A673 (cell line): Measurements from ENCODE around the gene GARNL3. TPM values are rescaled to one million over a fixed set of nuclear protein-coding genes. Genes with fewer than 3 reads are reported as not detected.

Experiments
- BruUV-seq: library from RNA; stranded (reverse); fragments of 400-500 nt; replicated peaks from 2 replicates; lab custom pipeline; 2021; lab: Mats Ljungman, UMichigan
- CTCF ChIA-PET: fragments of 300-600 bp; sonication (Branson Sonifier 250); formaldehyde crosslinking; loops from one replicate; lab custom pipeline; 2022; ENCODE audit warnings: antibody characterized with exemption; lab: Charles Lee
- POLR2A ChIA-PET: fragments of 300-600 bp; sonication (Branson Sonifier 250); formaldehyde crosslinking; loops from one replicate; lab custom pipeline; 2022; ENCODE audit warnings: antibody characterized with exemption; ENCODE audit not compliant: low non-redundant PET; lab: Charles Lee
- DNase-seq: peaks from one replicate; pipeline ENCODE4 v3.0.0-alpha.2; 2015; ENCODE audit warnings: low spot score
- H3K27ac ChIP-seq: fragments of 200-600 bp; sonication (generic); 2 replicates; pipeline ENCODE4 v1.5.1; 2016; ENCODE audit warnings: mixed run types, low read depth, mild to moderate bottlenecking, mixed read lengths, antibody characterized with exemption, low read length; ENCODE audit not compliant: poor library complexity, severe bottlenecking
- H3K27me3 ChIP-seq: fragments of 200-600 bp; sonication (generic); replicated peaks from 2 replicates; pipeline ENCODE4 v1.6.1; 2017; ENCODE audit warnings: mixed run types, low read depth, mild to moderate bottlenecking, mixed read lengths, antibody characterized with exemption, low read length; ENCODE audit not compliant: insufficient read depth, poor library complexity
- H3K36me3 ChIP-seq: fragments of 200-600 bp; sonication (generic); 2 replicates; pipeline ENCODE4 v1.6.1; 2016; ENCODE audit warnings: mixed run types, mild to moderate bottlenecking, mixed read lengths, antibody characterized with exemption, low read length; ENCODE audit not compliant: insufficient read depth, poor library complexity, severe bottlenecking
- H3K4me1 ChIP-seq: fragments of 200-600 bp; sonication (generic); 2 replicates; pipeline ENCODE4 v1.6.1; 2017; ENCODE audit warnings: mixed run types, mild to moderate bottlenecking, mixed read lengths, antibody characterized with exemption, low read length; ENCODE audit not compliant: insufficient read depth, poor library complexity, severe bottlenecking
- H3K4me3 ChIP-seq: fragments of 200-600 bp; sonication (generic); 2 replicates; pipeline ENCODE4 v1.5.1; 2016; ENCODE audit warnings: low read depth, mixed run types, mild to moderate bottlenecking, mixed read lengths, low read length; ENCODE audit not compliant: poor library complexity, severe bottlenecking
- H3K9me3 ChIP-seq: fragments of 200-600 bp; sonication (generic); 2 replicates; pipeline ENCODE4 v1.6.1; 2016; ENCODE audit warnings: mixed run types, low read depth, mild to moderate bottlenecking, mixed read lengths, antibody characterized with exemption, low read length; ENCODE audit not compliant: poor library complexity, severe bottlenecking
- CTCF ChIP-seq: fragments of 300-800, 200-600 bp; sonication (generic); conservative IDR thresholded peaks from 2 replicates; pipeline ENCODE4 v1.5.1; 2017; ENCODE audit warnings: low read depth, mild to moderate bottlenecking, antibody characterized with exemption, low read length, moderate library complexity, mixed read lengths
- EZH2 ChIP-seq: fragments of 200-600 bp; sonication (generic); IDR thresholded peaks from 2 replicates; pipeline ENCODE4 v1.6.1; 2017; ENCODE audit warnings: borderline replicate concordance, low read depth, mild to moderate bottlenecking, mixed read lengths, antibody characterized with exemption, low read length; ENCODE audit not compliant: poor library complexity, severe bottlenecking
- intact Hi-C: fragments of 100-400 bp; cut with micrococcal nuclease; formaldehyde crosslinking; loops from one replicate; pipeline ENCODE4 v1.10.0; 2022; ENCODE audit not compliant: unreplicated experiment
- total RNA-seq: library from RNA; stranded (reverse); gene quantifications from 2 replicates; pipeline ENCODE4 v1.2.3, GENCODE V29; 2021

The GARNL3 gene
- total RNA-seq, 1 experiment from 2014 or later = 7.8 TPM

GRCh38 chr9:127263237-127263636, 1.3 kb upstream of the GARNL3 start:
- ChIA-PET POLR2A (interaction anchor here (0.7 kb wide), 1 partner anchor 23 kb away, joined by 3 read pairs; no protein-coding TSS in a partner anchor), CTCF (no interaction called here)
- Histone ChIP-seq H3K9me3 (no peaks in the 10 kb centered on the region), H3K27ac (no peak overlapping the region), H3K27me3 (no peaks in the 10 kb centered on the region), H3K4me3 (no peak overlapping the region), H3K4me1 (peaks cover 19% of the 10 kb centered on the region), H3K36me3 (no peaks in the 10 kb centered on the region)
- no TSS peak for BruUV-seq
- no peak for DNase-seq
- no peak for TF ChIP-seq CTCF
- TF ChIP-seq EZH2 = no peak
- intact Hi-C loops = no loop called here

GRCh38 chr9:127263664-127264063, 910 bp upstream of the GARNL3 start:
- intact Hi-C loops = no loop called here
- POLR2A ChIA-PET = interaction anchor here (0.7 kb wide), 1 partner anchor 22 kb away, joined by 3 read pairs; no protein-coding TSS in a partner anchor
- no peaks in the 10 kb centered on the region for H3K27me3 ChIP-seq
- no peaks in the 10 kb centered on the region for H3K9me3 ChIP-seq
- no peak overlapping the region for H3K27ac ChIP-seq
- no peaks in the 10 kb centered on the region for H3K36me3 ChIP-seq
- H3K4me1 ChIP-seq = peaks cover 19% of the 10 kb centered on the region
- BruUV-seq = no TSS peak
- CTCF ChIA-PET = no interaction called here
- H3K4me3 ChIP-seq = no peak overlapping the region
- DNase-seq = peak; percentile 39
- TF ChIP-seq CTCF = no peak
- no peak for TF ChIP-seq EZH2

GRCh38 chr9:127267793-127268525, 3.4 kb downstream of the GARNL3 start:
- no TSS peak for BruUV-seq
- peaks cover 19% of the 10 kb centered on the region for H3K4me1 ChIP-seq
- CTCF ChIA-PET = interaction anchor here (0.6 kb wide), 1 partner anchor 69 kb away, joined by 3 read pairs; no protein-coding TSS in a partner anchor
- H3K27ac ChIP-seq = no peak overlapping the region
- no peak for TF ChIP-seq CTCF
- TF ChIP-seq EZH2 = no peak
- no peaks in the 10 kb centered on the region for H3K36me3 ChIP-seq
- intact Hi-C loops = no loop called here
- no peaks in the 10 kb centered on the region for H3K9me3 ChIP-seq
- H3K4me3 ChIP-seq = no peak overlapping the region
- DNase-seq = no peak
- POLR2A ChIA-PET = no interaction called here
- no peaks in the 10 kb centered on the region for H3K27me3 ChIP-seq
